Measurements from ENCODE around the gene PRKCH. TPM values are rescaled to one million over a fixed set of nuclear protein-coding genes. Genes with fewer than 3 reads are reported as not detected.

PRKCH gene
- total and polyA plus RNA-seq, 2 of the 13 experiments (the other 11 are each of a cell fraction or from before 2014, with no cell fraction given): 0.48 to 1.3 TPM

DNA sequence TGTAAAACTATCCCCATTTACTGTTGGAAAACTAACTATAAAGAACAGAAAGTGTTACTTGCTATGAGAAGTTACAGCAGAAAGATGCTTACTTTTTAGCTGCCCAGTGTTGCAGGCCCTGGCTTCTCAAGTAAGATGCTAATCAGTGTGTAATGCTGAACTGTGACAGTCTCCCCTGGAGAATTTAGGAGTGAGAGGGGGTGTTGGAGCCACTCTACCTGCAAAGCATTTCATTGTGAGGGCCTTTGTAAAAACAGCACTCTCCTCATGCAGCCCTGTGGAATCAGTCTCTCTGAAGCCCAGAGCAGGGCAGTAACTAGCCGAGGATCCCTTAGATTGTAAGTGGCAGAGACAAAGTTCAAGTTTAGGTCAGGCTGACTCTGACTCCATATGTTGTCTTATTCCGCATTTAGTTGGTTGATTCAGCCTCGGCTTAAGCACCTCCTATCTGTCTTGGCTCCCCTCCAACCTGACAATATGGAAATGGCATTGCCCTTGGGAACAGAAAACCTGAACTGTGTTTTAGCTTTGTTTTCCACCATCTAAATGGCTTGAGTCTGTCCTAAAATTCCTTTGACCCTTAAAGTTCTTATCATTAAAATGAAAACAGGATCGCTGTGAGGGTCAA is 141.3 kb downstream of the PRKCH start:
- H3K27ac ChIP-seq (ENCODE audit: extremely low read length, insufficient read depth, low read length): no peak overlapping the region
- DNase-seq (ENCODE audit: low spot score) (peak; percentile 54), ATAC-seq (peak; percentile 62), FAIRE-seq (peak; percentile 66)
- intact Hi-C loops (cut with micrococcal nuclease; ENCODE audit: unreplicated experiment) (loop anchor here (2.0 to 5.0 kb wide), 3 partner anchors 74 to 235 kb away; partner anchors contain the start of gene HIF1A), in situ Hi-C loops (cut with HindIII; ENCODE audit: extremely low pct_ligation_motif_present, low pct_unique_long_range_greater_than_20kb) (loop anchor here (5.0 kb wide), 1 partner anchor 270 kb away; no protein-coding TSS in a partner anchor)
- CTCF ChIA-PET (ENCODE audit: low intra/inter-chr PET ratio, low total read pairs): interaction anchor here (1.5 to 3.4 kb wide), 3 partner anchors 266 to 375 kb away, joined by 4 to 26 read pairs (median 26); no protein-coding TSS in a partner anchor
- no peak overlapping the region for H3K4me3 ChIP-seq (replicated peaks in 1 of 3; ENCODE audit: insufficient read depth in 1 of 3, low read depth in 2 of 3, low read length in 3 of 3)
- H3K4me2 ChIP-seq (ENCODE audit: low read depth, low read length): peak overlapping the region; percentile 3; the same call in 1 of the 2 replicates
- H2AFZ ChIP-seq (ENCODE audit: low read length): no peak overlapping the region
- 16% methylated on average over 4 of the region's 4 CpGs for WGBS (ENCODE audit: low lambda C conversion rate)
- no peaks in the 10 kb centered on the region for H3K79me2 ChIP-seq (ENCODE audit: insufficient read depth, low read length)
- H3K4me1 ChIP-seq (ENCODE audit: insufficient read depth, low read length): peaks cover 43% of the 10 kb centered on the region
- H3K9me3 ChIP-seq (ENCODE audit: low read length): no peaks in the 10 kb centered on the region
- POLR2A ChIA-PET: interaction anchor here (1.5 kb wide), 1 partner anchor 97 kb away, joined by 3 read pairs; no protein-coding TSS in a partner anchor
- H3K36me3 ChIP-seq (replicated peaks in 1 of 2; ENCODE audit: control insufficient read depth in 1 of 2, insufficient read depth in 2 of 2, low read length in 2 of 2): no peaks in the 10 kb centered on the region
- no TSS peak for BruUV-seq (replicated peaks)
- H3K27me3 ChIP-seq (ENCODE audit: control insufficient read depth in 1 of 2, insufficient read depth in 2 of 2, low read length in 2 of 2): no peaks in the 10 kb centered on the region; a peak in 1 of 5 replicates
- H3K9ac ChIP-seq (ENCODE audit: insufficient read depth, low read depth, low read length): no peak overlapping the region
- no peaks in the 10 kb centered on the region for H4K20me1 ChIP-seq (ENCODE audit: insufficient read depth, low read length)
- no peak for TF ChIP-seq ZBTB38 (CRISPR knock-in tag; IDR thresholded peaks at IDR 0.05)
- TF ChIP-seq ZSCAN5A (CRISPR knock-in tag; IDR thresholded peaks at IDR 0.05; ENCODE audit: borderline replicate concordance): no peak
- TF ChIP-seq HNF4A (CRISPR knock-in tag; IDR thresholded peaks at IDR 0.05): 0 out of 2 replicates have a peak, but pooled peaks have one; percentile 15
- TF ChIP-seq ZNF10 (CRISPR knock-in tag; IDR thresholded peaks at IDR 0.05; ENCODE audit: borderline replicate concordance, low read depth): no peak
- TF ChIP-seq, protein P1, sequence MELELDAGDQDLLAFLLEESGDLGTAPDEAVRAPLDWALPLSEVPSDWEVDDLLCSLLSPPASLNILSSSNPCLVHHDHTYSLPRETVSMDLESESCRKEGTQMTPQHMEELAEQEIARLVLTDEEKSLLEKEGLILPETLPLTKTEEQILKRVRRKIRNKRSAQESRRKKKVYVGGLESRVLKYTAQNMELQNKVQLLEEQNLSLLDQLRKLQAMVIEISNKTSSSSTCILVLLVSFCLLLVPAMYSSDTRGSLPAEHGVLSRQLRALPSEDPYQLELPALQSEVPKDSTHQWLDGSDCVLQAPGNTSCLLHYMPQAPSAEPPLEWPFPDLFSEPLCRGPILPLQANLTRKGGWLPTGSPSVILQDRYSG (CRISPR knock-in tag; IDR thresholded peaks at IDR 0.05): no peak
- no peak for TF ChIP-seq NPAS2 (CRISPR knock-in tag; IDR thresholded peaks at IDR 0.05; ENCODE audit: borderline replicate concordance)
- no peak for TF ChIP-seq ZNF816 (CRISPR knock-in tag; IDR thresholded peaks at IDR 0.05; ENCODE audit: borderline replicate concordance)
- no peak for TF ChIP-seq MAFK (conservative IDR thresholded peaks at IDR 0.05 in 1 of 2, IDR thresholded peaks at IDR 0.05 in 1 of 2; ENCODE audit: low read length in 2 of 2)
- peak; percentile 35; the same call in 1 of the 2 replicates for TF ChIP-seq FOSL2 (CRISPR knock-in tag; IDR thresholded peaks at IDR 0.05)
- TF ChIP-seq HMGA1 (CRISPR knock-in tag; conservative IDR thresholded peaks at IDR 0.05): no peak
- peak; percentile 30; the same call in 1 of the 2 replicates for TF ChIP-seq ARID5B (CRISPR knock-in tag; IDR thresholded peaks at IDR 0.05)
- no peak for TF ChIP-seq SPEN (CRISPR knock-in tag; IDR thresholded peaks at IDR 0.05; ENCODE audit: low read depth)
- TF ChIP-seq WIZ (CRISPR knock-in tag; IDR thresholded peaks at IDR 0.05): no peak
- TF ChIP-seq RXRB (CRISPR knock-in tag; IDR thresholded peaks at IDR 0.05; ENCODE audit: borderline replicate concordance): peak; percentile 47; the same call in 1 of the 2 replicates
- no peak for TF ChIP-seq ZNF24 (IDR thresholded peaks at IDR 0.05)
- TF ChIP-seq CHD4 (IDR thresholded peaks at IDR 0.05; ENCODE audit: borderline replicate concordance, low read length): no peak
- TF ChIP-seq GABPA (IDR thresholded peaks at IDR 0.05; ENCODE audit: low read depth, low read length): no peak
- no peak for TF ChIP-seq GABPA (CRISPR knock-in tag; IDR thresholded peaks at IDR 0.05; ENCODE audit: low read depth)
- TF ChIP-seq HHEX (CRISPR knock-in tag; IDR thresholded peaks at IDR 0.05): no peak
- no peak for TF ChIP-seq RAD51 (IDR thresholded peaks at IDR 0.05; ENCODE audit: borderline replicate concordance)
